GM21390 (cell line): ENCODE results near the gene AJM1.
"Not testable (repeated sequence)": the region's sequence is repeated elsewhere in the genome, so short reads cannot be mapped to it uniquely, and the experiment has no call there.

Experiments used
- ATAC-seq: cut with Tn5 transposase; IDR thresholded peaks from one replicate; pipeline ENCODE4 v1.9.1; 2021; ENCODE audit not compliant: unreplicated experiment

The AJM1 gene

DNA sequence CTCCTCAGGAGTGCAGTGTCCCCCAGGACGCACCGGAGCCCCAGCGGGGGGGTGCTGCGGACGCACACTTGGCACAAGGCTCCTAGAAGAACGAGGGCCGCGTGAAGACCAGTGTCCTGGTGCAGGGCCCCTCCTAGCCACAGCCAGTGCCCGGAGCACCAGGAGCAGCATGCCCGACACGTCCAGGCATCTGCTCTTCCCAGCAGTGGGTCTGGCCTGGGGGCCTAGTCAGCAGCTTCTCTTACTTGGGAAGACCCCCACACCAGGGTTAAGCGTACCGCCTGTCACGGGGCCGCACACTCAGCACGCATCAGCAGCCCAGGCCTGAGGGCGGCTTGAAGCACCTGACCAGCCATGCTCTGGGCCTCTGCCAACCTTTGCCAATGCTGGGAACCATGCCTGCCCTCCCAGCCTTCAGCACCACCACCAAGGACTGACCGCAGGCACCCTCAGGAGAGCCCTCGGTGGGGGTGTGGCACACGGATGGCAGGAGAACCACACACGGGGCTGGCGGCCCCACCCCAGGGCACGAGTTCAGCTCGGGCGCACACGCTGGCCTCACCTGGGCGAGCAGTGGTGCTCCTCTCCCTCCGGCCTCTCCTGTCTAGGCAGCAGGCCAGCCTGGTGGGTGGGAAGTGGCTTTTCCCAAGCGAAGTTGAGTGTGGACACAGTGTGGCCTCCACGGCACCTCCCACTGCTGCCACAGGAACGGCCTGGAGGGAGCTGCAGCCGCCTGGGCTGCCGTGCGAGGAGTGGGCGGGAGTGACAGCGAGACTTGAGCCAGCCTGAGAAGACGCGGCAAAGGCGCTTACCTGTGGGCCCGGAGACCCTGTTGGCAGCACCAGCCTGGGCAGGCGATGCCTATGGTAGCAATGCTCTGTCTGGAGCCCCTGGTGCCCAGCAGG, 12.0 kb upstream of the AJM1 start:
- no peak for ATAC-seq

DNA sequence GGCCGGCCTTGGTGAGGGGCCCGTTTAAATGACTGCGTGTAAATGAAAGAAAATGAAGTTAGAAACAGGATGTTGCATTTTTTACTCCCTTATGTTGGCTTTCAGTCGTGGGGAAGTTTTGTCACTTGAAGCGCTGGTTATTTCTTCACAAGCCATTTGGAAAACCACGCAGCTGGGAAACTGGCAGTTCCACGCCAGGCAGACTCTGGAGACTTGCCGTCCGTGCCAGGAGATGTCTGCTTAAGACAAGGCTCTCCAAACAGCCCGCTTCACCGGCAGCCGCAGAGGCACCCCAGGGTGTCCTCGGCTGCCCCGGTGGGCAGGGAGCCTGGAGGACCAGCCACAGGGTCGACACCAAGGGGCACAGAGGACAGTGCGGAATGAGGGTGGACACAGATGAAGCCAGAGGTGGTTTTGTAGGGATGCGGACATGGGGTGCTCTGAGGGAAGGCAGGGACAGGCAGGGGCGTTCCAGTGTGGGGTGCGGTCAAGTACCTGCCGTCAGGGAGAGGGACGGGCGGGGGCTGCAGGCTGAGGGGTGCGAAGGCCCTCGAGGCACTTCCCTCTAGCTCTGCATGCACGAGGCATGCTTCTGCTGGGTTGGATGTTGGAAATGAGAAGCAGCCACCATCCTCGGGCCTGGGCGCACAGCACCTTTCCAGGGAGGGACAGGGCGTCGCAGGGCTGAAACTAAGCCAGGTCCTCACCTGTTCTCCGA, 11.1 kb upstream of the AJM1 start:
- ATAC-seq = no peak

DNA sequence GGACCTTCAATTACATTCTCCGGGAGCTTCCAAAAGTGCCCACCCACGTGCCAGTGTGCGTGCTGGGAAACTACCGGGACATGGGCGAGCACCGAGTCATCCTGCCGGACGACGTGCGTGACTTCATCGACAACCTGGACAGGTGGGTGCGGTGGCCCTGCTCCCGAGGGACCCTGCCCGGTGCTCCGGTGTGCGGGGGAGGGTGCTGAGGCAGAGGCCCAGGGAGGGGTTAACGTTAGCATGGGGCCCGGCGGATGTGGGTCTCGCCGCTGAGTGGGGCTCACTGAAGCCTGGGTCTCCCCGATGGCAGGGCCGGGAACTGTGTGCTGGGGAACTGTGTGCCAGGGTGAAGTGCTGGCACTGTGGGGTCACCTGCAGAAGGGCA, 10.6 kb upstream of the AJM1 start:
- no peak for ATAC-seq

DNA sequence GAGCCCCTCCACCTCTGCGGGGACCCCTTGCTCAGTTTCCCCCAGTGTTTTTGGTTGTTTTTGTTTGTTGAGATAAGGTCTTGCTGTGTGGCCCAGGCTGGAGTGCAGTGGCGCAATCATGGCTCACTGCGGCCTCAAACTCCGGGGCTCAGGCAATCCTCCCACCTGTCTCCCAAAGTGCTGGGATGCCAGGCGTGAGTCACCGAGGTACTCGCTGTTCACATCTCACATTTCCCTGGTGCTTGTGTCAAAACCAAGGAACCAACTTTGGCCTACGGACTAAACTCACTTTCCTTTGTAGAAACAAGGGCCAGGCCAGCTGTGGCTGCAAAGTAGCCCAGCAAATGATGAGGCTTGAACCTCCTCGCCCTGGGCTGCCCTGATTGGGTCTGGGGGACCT, 9.7 kb upstream of the AJM1 start:
- ATAC-seq = no peak

DNA sequence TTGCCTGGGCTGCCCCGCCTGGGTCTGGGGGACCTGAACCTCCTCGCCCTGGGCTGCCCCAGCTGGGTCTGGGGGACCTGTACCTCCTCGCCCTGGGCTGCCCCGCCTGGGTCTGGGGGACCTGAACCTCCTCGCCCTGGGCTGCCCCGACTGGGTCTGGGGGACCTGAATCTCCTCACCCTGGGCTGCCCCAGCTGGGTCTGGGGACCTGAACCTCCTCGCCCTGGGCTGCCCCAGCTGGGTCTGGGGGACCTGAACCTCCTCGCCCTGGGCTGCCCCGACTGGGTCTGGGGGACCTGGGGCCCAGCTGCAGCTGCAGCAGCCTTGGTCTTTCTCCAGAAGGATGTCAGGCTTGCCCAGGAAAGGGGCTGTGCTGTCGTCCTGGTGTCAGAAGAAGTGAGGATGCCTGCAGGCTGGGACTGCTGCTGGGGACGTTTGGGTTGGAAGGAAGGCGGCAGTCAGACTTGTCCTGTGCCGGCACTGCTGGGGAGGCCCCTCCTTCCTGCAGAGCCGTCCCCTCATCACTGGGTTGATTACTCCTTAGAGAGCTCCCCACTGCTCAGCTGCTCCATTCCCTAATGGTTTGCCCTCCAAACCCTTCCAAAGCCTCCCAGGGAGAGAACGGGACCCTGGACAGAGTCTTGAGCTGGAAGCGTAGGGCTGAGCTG, 8.8 kb upstream of the AJM1 start:
- not testable (repeated sequence) for ATAC-seq

DNA sequence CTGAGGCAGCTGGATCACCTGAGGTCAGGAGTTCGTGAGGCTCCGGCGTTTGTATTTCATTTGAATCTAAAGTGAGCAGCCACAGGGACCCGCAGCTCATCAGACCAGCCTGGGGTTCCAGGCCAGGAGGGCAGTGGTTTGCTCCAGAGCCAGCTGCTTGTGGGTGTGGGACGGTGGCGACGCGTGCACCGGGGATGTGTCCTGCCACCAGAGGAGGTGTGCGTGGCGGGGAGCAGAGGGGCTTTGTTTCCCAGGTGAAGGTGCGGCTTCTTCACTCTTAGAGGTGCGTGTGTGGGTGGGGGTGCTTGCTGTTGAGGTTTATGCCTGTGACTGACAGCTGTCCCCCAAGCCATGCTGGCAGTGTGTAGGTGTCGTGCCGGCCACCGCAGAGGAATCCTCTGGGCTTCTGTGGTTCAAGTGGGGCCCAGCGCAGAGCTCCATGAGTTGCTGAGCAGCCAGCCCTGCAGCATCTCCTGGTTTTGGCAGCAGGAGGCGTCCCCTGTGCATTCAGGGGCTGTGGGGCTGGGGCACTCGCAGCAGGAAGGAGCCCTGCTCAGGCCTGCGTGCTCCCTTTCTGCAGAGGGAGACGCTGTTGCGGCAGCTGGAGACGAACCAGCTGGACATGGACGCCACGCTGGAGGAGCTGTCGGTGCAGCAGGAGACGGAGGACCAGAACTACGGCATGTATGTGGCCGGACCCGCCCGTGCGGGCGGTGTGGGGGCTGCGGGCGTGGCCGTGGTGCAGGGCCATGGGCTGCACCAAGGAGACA, 6.9 kb upstream of the AJM1 start:
- ATAC-seq = no peak

DNA sequence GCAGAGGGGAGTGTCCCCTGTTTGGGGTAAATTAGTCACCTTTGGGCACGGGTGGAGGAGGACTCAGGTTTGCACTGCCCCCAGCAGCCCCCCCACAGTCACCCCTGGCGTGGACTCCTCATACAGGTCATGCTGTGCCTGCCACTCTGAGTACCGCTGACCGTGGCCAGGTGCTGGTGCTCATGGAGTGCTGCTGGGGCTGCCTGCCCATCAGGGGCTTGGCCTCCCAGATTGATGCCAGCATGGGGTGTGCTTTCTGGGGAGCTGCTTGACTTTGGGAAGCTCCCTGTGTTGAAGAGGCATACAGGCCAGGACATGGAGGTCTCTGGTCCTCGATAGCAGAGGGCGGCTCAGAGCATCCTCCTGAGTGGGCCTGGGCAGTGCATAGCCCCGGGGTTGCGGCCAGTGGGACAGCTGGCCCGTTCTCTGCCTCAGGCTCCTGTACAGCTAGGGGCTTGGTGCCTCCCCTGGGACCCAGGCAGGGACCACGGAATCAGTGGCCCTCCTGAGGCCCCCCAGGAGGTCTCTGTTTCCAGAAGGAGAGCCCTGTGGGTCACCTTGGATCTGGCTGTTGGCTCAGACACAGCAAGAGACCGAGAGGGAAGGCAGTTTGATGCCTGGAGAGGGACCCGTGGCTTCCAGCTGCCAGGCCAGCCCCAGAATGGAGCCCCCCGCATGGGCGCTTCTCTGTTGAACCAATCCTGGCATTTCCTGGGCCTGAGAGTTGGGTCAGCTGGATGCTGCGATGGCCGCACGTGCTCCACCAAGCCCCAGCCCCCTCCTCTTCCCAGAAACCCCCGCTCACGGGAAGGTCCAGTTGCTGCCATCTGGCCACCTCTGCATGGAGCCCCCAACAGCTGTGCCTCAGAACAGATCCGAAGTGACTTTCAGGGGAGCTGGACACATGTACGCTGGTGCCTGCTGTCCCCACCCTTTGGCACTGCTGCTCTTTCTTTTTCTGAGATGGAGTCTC, 6.1 kb upstream of the AJM1 start:
- no peak for ATAC-seq

DNA sequence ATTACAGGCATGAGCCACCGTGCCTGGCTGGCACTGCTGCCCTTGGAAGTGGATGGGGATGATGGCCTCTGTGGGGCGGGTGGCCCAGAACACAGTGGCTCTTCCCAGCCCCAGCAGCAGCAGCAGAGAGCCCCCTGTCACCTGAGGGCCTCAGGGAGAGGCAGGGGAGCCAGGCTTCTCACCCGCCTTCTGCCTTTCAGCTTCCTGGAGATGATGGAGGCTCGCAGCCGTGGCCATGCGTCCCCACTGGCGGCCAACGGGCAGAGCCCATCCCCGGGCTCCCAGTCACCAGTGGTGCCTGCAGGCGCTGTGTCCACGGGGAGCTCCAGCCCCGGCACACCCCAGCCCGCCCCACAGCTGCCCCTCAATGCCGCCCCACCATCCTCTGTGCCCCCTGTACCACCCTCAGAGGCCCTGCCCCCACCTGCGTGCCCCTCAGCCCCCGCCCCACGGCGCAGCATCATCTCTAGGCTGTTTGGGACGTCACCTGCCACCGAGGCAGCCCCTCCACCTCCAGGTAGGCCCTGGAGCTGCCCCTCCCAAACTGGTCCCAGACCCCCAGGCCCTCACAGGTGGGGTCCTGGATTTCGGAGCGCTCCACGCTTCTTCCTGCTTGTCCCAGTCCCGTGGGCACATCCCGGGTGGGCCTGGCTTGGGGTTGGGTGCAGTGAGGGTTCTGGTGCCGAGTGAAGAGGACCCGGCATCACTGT, 5.0 kb upstream of the AJM1 start:
- no peak for ATAC-seq

DNA sequence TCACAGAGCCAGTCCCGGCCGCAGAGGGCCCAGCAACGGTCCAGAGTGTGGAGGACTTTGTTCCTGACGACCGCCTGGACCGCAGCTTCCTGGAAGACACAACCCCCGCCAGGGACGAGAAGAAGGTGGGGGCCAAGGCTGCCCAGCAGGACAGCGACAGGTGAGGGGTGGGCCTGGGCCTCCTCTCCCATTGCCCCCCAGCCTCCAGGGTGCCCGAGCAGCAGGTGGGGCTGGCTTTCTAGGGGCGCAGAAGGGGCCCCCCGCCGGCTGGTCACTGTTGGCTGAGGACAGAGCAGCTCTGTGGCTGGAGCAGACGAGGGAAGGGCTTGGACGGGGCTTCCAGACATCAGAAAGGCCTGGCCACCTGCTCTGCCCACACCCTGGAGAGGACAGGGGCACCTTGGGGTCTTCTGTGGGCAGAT, 4.4 kb upstream of the AJM1 start:
- not testable (repeated sequence) for ATAC-seq

DNA sequence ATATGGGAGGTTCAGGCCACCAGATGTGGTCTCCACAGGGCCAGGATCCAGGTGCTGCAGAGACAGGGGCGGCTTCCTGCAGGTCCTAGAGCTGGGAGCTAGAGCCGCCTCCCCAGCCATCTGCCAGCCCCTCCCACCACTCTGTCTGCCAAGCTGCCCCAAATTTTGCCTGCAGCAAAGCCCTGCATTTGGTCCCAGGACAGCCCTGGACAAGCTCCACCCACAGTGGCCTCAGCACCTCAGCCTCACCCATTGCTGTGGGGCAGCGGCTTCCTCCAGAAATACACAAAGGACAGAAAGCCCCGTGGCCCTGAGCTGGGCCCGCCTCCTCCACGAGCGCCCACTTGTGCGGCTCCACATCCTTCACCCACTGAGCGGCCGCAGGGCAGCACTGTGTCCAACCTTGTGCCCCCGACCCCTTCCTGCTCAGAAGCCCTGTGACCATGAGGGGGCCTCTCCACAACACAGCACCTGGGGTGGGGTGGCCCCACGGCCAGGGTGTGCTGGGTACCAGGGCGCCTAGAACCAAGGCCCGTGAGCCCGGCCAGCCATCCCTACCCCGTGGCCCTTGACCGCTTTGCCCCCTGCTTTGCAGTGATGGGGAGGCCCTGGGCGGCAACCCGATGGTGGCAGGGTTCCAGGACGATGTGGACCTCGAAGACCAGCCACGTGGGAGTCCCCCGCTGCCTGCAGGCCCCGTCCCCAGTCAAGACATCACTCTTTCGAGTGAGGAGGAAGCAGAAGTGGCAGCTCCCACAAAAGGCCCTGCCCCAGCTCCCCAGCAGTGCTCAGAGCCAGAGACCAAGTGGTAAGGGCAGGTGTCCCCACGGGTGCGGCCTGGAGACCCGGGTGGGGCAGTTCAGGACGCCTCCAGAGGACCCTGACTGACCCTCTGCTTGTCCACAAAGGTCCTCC, 3.7 kb upstream of the AJM1 start:
- ATAC-seq = no peak

DNA sequence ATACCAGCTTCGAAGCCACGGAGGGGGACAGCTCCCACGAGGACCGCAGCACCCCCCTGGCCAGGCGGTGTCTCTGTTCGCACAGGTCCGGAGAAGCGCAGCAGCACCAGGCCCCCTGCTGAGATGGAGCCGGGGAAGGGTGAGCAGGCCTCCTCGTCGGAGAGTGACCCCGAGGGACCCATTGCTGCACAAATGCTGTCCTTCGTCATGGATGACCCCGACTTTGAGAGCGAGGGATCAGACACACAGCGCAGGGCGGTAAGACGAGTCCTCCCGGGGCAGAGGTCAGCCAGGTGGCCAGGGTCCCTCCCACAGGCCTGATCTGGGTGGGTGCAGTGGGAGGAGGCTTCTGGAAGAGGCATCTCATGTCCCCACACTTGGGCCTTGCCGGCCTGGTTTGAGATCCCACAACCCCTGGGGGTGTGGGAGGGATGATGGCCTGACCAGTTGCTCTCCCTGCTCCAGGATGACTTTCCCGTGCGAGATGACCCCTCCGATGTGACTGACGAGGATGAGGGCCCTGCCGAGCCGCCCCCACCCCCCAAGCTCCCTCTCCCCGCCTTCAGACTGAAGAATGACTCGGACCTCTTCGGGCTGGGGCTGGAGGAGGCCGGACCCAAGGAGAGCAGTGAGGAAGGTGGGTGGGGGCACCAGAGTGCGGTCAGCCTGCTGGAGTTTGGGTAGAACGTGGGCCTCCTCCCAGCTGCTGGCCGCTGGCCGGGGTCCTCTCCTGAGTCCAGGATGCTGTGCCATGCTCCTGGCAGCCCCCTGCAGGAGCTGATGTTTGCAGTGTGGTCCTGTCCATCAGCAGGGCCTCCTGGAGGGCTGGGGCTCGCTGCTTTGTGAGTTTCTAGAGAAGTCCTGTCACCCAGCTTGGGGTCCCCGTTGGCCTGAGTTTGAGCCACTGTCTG, 2.8 kb upstream of the AJM1 start:
- no peak for ATAC-seq

DNA sequence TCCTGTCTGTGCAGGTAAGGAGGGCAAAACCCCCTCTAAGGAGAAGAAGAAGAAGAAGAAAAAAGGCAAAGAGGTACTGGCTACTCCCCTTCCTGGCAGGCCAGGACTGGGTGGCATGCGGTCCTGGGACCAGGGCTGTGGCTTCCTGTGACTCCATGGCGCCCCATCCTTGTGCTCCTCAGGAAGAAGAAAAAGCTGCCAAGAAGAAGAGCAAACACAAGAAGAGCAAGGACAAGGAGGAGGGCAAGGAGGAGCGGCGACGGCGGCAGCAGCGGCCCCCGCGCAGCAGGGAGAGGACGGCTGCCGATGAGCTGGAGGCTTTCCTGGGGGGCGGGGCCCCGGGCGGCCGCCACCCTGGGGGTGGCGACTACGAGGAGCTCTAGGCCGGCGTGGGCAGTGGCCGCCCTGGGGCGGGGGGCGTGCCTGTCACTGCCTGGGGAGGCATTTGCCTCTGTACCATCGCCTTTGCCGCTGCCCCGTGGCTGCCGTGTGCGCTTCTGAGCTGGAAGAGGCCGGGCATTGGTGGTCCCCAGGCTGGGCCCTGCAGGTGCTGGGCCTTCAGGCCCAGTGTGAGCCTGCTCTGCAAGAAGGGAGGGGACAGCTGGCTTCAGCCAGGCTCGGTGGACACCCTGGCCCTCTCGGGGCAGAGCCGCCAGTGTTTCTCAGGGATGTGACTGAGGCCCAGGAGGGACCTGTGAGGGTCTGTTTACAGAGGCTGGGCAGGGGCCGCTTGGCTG, 2.0 kb upstream of the AJM1 start:
- no peak for ATAC-seq

DNA sequence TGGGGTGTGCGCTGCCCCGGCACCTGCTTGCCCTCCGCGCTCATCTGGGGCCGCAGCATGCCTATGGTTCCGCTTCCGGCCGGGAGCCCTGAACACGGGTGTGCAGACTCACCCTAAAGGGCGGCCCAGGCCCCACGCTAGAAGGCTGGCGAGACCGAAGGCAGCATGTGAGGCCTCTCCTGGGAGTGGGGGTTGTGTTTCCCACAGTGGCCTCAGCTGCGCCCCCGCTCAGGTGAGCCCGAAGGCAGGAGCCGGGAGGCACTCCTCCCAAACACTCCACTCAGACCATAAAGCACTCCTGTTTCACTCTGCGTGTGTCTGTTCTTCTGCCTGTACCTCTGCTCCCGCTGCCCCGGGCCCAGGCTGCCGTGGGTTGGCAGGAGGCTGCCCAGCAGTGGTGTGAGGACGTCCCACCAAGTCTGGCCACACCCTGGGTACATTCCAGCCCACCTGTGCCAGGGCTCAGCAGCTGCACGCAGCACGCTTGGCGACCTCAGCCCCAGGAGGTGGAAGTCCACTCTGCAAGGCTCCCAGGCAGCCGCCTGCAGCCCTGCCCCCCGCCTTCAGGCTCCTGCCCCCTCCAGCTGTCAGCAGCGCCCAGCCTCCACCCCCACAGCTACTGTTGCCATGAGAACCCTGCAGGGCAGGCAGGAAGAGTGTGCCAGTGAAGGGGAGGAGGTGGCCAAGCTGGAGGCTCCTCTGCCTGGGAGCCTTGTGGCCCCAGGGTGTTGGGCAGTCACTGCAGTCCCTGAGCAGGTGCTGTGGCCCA, 1.2 kb upstream of the AJM1 start:
- no peak for ATAC-seq

DNA sequence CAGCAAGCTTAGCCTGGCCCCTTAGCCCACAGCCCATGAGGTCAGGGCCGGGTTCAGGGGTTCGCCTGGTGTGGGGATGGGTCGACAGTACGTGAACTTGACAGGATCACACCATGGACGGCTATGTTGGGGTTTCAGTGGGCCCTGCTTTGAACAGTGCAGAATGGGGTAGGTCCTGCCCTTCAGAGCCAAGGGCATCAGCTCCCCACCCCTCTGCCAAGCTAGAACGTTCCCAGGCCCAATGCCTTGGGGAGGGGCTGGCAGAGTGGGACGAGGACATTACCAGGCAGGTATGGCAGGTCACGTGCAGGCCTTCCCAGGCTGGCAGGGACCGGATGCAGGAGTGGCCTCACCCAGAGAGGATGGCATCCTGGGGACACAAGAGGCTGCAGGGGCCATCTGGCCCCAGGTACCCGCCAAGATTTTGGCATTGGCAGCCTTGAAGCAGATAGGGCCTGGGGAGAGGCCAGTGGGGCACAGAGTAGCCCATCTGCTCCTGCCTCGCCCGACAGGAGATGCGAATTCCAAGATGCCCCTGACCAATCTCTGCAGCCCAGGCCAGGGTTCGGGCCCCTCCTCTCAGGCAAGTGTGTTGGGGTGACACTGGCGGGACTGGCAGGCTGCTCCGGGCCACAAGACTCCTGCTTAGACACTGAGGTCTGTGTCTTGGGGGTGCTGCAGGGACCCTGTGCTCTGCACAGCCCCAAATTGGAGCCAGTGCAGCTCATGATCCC, 465 bp upstream of the AJM1 start:
- ATAC-seq = not testable (repeated sequence)

DNA sequence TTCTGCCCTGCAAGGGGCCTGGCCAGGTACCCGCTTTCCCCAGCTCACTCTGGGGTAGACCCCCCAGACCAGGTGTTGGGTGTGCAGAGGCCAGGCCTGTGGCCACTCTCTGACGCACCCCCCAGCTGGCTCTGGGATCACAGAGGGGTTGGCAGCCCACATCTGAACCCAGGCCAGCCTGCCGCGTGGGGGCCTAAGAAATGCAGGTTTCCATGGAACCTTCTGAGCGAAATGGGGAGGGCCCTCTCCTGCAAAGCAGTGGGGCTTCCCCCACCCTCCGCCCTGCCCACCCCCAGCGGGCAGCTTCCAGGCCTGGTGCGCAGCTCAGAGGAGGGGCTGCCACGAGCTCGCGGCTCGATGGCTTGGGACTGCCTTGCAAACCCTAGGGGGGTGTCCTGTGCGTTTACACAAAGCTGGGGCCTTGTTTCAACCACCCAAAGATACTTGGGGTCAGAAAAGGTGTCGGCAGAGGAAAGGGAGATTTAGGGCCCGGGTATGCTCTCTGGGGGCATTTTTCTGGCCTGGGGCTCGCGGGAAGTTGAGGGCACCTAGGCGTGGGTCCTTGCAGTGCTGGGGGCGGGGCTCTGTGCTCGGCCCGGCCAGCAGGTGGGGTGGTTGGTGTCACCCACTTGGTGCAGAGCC, 1.0 kb downstream of the AJM1 start:
- ATAC-seq = not testable (repeated sequence)
